Upper lobe of left lung (tissue), 6 donors: ENCODE measurements around the gene PLA2G5. TPM values are rescaled to one million over a fixed set of nuclear protein-coding genes. Genes with fewer than 3 reads are reported as not detected.

ENCODE experiments used
- ATAC-seq, 2 donors: fragments of 200-7000 bp; cut with Tn5 transposase; one replicate each; pipeline ENCODE4 v1.9.1; 2022; ENCODE audit warnings: mild to moderate bottlenecking in 2 of 2, moderate library complexity in 2 of 2; ENCODE audit not compliant: low FRiP score in 2 of 2
- DNase-seq, 2 donors: peaks; one replicate each; pipeline ENCODE4 v3.0.0-alpha.2; 2019 to 2020
- H3K27ac ChIP-seq, 4 donors: fragments of 200-600 bp; sonication (generic); one replicate each; pipeline ENCODE4 v1.5.1; 2016 to 2019
- H3K27me3 ChIP-seq, 4 donors: fragments of 200-600 bp; sonication (generic); one replicate each; pipeline ENCODE4 v1.5.1; 2017 to 2019
- H3K36me3 ChIP-seq, 4 donors: fragments of 200-600 bp; sonication (generic); one replicate each; pipeline ENCODE4 v1.5.1; 2016 to 2019
- H3K4me1 ChIP-seq, 4 donors: fragments of 200-600 bp; sonication (generic); one replicate each; pipeline ENCODE4 v1.5.1; 2018 to 2019
- H3K4me3 ChIP-seq, 4 donors: fragments of 200-600 bp; sonication (generic); one replicate each; pipeline ENCODE4 v1.5.1; 2017 to 2019; ENCODE audit warnings: mild to moderate bottlenecking in 2 of 4, moderate library complexity in 1 of 4
- H3K9me3 ChIP-seq, 4 donors: fragments of 200-600 bp; sonication (generic); one replicate each; pipeline ENCODE4 v1.5.1; 2018 to 2019
- EP300 ChIP-seq, 4 donors: sonication (generic); formaldehyde crosslinking; IDR thresholded peaks; one replicate each; pipeline ENCODE4 v1.5.1; 2017; ENCODE audit warnings: antibody characterized with exemption in 4 of 4, control low read depth in 2 of 4
- POLR2A ChIP-seq, 4 donors: fragments of 450-650 bp; IDR thresholded peaks; one replicate each; pipeline ENCODE4 v1.5.1; 2016 to 2017; ENCODE audit warnings: antibody characterized with exemption in 4 of 4, mild to moderate bottlenecking in 2 of 4
- POLR2AphosphoS5 ChIP-seq, 2 donors: sonication (generic); formaldehyde crosslinking; IDR thresholded peaks; one replicate each; pipeline ENCODE4 v1.5.1; 2017; ENCODE audit warnings: antibody characterized with exemption in 2 of 2
- WGBS, 2 donors: methylation state at CpG; one replicate each; pipeline ENCODE4 v1.1.5; 2017 to 2018; 5-methylcytosine and 5-hydroxymethylcytosine counted together
- total RNA-seq, 6 donors: library from RNA; depleted of rRNA in 4 of 6; stranded (reverse); fragments of >200 nt in 4 of 6; gene quantifications; one replicate each; pipeline versions ENCODE4 v1.1.0 to v1.2.1, GENCODE V29; 2016 to 2021
- TF ChIP-seq, protein P1 (sequence below), 6 experiments: fragments of 450-650 bp in 4 of 6; fragments of 200-600 bp in 2 of 6; sonication (generic) in 2 of 6; IDR thresholded peaks; one replicate each; pipeline ENCODE4 v1.5.1; 2016 to 2019; ENCODE audit warnings: antibody characterized with exemption in 6 of 6
- donor health status: DM: no; HTN: no; CAD: no; lungs with moderate emphysema.
- donor health status: DM: no; HTN: yes; CAD: no; lungs with severe emphysema.

PLA2G5 gene
- total RNA-seq, 6 donors from 2014 or later: 1.4 to 5.1 (median 3.1) TPM; not detected in 1

DNA sequence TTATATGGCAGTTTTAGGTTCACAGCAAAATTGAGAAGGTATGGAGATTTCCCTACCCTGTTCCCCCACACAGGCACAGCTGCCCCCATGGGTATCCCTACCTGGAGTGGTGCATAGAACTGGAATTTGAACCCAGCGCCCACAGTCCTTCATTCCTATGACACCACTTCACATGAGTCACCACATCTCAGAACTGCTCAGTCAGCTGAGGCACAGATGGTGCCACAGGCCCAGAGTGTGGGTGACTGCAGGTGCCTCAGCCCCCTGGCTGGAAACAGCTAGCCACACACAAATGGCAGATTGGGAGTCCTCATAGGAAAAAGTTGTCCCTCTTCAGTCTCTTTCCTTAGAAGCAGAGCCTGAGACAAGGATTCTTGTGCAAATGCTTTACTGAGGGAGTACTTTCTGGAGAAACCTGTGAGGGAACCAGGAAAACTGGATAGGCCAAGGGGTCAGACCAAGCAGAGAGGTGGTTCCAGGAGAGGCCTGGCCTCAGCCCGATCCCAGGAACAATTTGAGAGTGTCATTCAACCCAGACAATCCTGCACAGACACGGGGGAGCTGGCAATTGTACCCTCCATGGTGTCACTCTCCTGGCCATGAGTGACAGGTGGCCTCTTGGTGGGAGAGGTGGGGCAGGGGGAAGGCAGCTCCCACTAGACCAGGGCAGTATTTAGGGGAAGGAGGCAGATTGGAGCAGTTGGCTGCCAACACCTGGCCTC, 42.4 kb downstream of the PLA2G5 start:
- TF ChIP-seq POLR2A (IDR thresholded peaks at IDR 0.05) (no peak), POLR2AphosphoS5 (IDR thresholded peaks at IDR 0.05) (no peak)
- TF ChIP-seq, protein P1, sequence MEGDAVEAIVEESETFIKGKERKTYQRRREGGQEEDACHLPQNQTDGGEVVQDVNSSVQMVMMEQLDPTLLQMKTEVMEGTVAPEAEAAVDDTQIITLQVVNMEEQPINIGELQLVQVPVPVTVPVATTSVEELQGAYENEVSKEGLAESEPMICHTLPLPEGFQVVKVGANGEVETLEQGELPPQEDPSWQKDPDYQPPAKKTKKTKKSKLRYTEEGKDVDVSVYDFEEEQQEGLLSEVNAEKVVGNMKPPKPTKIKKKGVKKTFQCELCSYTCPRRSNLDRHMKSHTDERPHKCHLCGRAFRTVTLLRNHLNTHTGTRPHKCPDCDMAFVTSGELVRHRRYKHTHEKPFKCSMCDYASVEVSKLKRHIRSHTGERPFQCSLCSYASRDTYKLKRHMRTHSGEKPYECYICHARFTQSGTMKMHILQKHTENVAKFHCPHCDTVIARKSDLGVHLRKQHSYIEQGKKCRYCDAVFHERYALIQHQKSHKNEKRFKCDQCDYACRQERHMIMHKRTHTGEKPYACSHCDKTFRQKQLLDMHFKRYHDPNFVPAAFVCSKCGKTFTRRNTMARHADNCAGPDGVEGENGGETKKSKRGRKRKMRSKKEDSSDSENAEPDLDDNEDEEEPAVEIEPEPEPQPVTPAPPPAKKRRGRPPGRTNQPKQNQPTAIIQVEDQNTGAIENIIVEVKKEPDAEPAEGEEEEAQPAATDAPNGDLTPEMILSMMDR (IDR thresholded peaks at IDR 0.05): no peak
- no peak overlapping the region for H3K4me3 ChIP-seq
- DNase-seq: no peak
- WGBS, 2 donors: 91 to 100% methylated on average over 1 to 3 of the region's 3 CpGs
- H3K27ac ChIP-seq: no peak overlapping the region
- no peaks in the 10 kb centered on the region for H3K9me3 ChIP-seq
- peaks cover 0 to 6% (median 0%) of the 10 kb centered on the region in 4 donors for H3K4me1 ChIP-seq
- H3K36me3 ChIP-seq: no peaks in the 10 kb centered on the region
- no peak for ATAC-seq
- no peaks in the 10 kb centered on the region for H3K27me3 ChIP-seq

DNA sequence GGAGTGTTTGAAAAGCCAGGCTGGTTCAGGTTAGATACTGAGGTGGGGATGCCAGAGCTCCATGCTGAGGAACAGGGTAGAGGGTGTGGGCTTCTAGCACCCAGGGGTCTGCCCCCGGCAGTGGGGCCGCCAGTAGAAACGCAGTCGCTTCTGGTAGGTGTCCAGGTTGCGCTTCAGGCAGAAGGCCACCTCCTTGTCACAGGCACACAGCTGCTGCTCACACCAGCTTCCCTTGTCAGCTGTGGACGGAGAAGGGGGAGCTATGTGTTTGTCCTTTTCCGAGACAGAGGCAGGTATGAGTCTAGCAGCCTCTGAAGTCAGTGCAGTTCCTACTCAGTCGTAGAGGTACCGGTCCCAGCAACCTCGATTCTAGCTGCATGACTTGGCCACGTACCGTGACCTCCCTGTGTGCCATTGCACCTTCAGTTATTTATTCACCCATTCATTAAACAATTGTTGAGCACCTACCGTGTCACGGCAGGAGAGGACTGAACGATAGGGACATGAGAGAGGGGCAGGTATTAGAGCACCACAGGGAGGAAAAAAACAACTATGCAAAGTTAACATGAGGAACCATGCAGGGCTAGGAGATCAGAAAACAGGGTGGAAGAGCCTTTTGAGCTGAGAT, 44.1 kb downstream of the PLA2G5 start:
- DNase-seq (no peak), ATAC-seq (no peak)
- no peaks in the 10 kb centered on the region for H3K27me3 ChIP-seq
- peaks cover 0 to 6% (median 0%) of the 10 kb centered on the region in 4 donors for H3K4me1 ChIP-seq
- TF ChIP-seq, protein P1 (IDR thresholded peaks at IDR 0.05): no peak
- no peak for TF ChIP-seq POLR2A (IDR thresholded peaks at IDR 0.05)
- TF ChIP-seq POLR2AphosphoS5 (IDR thresholded peaks at IDR 0.05): no peak
- TF ChIP-seq EP300 (IDR thresholded peaks at IDR 0.05): no peak
- H3K36me3 ChIP-seq: no peaks in the 10 kb centered on the region
- H3K9me3 ChIP-seq: no peaks in the 10 kb centered on the region
- H3K4me3 ChIP-seq: no peak overlapping the region
- no peak overlapping the region for H3K27ac ChIP-seq
- WGBS, 2 donors: 70 to 75% methylated on average over 9 to 15 of the region's 15 CpGs

DNA sequence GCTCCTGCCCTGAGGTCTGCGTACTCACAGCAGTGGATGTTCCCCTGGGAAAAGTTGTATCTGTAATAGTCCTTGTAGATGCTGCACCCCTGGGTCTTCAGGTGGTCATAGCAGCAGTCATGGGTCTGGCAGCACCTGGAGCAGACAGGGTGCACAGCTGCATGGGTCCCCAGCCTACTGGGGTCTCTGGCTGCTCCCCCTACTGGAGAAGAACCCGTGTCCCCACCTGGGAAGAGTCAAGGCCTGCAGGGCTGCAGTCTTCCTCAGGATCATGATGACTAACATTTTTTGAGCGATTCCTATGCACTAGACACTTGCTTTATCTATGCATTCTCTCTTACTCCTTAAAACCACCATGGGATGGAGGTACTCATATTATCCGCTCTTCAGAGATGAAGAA, 45.5 kb downstream of the PLA2G5 start:
- Histone ChIP-seq H3K9me3 (no peaks in the 10 kb centered on the region), H3K36me3 (no peaks in the 10 kb centered on the region), H3K4me1 (no peaks in the 10 kb centered on the region), H3K27ac (no peak overlapping the region), H3K27me3 (no peaks in the 10 kb centered on the region), H3K4me3 (no peak overlapping the region)
- no peak for ATAC-seq
- TF ChIP-seq, protein P1 (IDR thresholded peaks at IDR 0.05): no peak
- TF ChIP-seq POLR2A (IDR thresholded peaks at IDR 0.05) (no peak), POLR2AphosphoS5 (IDR thresholded peaks at IDR 0.05) (no peak), EP300 (IDR thresholded peaks at IDR 0.05) (no peak)
- DNase-seq: no peak
- WGBS, 2 donors: 82 to 86% methylated on average over 4 of the region's 4 CpGs

DNA sequence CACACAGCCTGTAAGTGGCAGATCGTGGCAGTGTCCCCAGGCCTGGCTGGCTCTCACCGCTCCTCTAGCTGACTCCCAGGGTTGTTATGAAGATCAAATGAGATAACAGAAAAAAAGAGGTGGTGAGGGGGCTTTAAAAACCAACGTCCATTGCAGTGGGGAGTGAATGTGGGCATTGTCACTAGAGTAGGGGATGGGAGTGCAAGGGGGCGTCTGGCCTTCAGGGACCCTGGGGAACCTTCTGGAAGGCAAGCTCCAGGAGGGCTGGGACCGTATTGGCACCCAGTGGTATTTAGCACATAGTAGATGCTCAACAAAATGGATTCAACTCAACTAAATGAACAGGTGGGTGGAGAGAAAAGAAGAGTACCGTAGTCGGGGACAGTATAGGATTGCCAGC, 45.9 kb downstream of the PLA2G5 start:
- no peak overlapping the region for H3K4me3 ChIP-seq
- ATAC-seq (no peak), DNase-seq (no peak)
- no peaks in the 10 kb centered on the region for H3K27me3 ChIP-seq
- WGBS, 2 donors: 87 to 89% methylated on average over 7 of the region's 7 CpGs
- no peaks in the 10 kb centered on the region for H3K4me1 ChIP-seq
- TF ChIP-seq, protein P1 (IDR thresholded peaks at IDR 0.05): no peak
- TF ChIP-seq EP300 (IDR thresholded peaks at IDR 0.05): no peak
- TF ChIP-seq POLR2AphosphoS5 (IDR thresholded peaks at IDR 0.05): no peak
- no peak for TF ChIP-seq POLR2A (IDR thresholded peaks at IDR 0.05)
- H3K36me3 ChIP-seq: no peaks in the 10 kb centered on the region
- no peak overlapping the region for H3K27ac ChIP-seq
- H3K9me3 ChIP-seq: no peaks in the 10 kb centered on the region

DNA sequence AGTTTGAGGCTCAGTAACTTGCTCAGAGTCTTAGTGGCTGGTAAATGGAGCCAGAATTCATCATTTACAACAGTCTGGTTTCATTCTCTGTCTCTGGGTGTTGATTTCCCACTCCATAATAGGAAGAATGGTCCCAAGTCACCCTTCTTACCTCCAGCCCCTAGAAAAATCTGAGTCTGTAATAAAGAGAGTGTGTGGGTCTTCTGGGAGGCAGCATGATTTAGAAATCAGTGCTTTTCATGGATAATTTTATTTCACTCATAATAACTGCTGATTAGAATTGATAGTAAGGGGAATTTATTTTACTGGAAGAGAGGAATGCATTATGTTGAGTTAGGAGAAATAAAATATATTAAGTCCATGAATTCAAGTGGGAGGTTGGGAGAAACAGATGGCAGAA, 47.2 kb downstream of the PLA2G5 start:
- ATAC-seq (no peak), DNase-seq (no peak)
- Histone ChIP-seq H3K27ac (no peak overlapping the region), H3K9me3 (no peaks in the 10 kb centered on the region), H3K4me3 (no peak overlapping the region), H3K36me3 (no peaks in the 10 kb centered on the region), H3K27me3 (no peaks in the 10 kb centered on the region), H3K4me1 (no peaks in the 10 kb centered on the region)
- no peak for TF ChIP-seq EP300 (IDR thresholded peaks at IDR 0.05)
- TF ChIP-seq, protein P1 (IDR thresholded peaks at IDR 0.05): no peak
- TF ChIP-seq POLR2AphosphoS5 (IDR thresholded peaks at IDR 0.05): no peak
- TF ChIP-seq POLR2A (IDR thresholded peaks at IDR 0.05): no peak
